ENCODE measurements around the gene RPUSD3. TPM values are rescaled to one million over a fixed set of nuclear protein-coding genes. Genes with fewer than 3 reads are reported as not detected.

RPUSD3 gene
- total and polyA plus RNA-seq, 8 donors, result 12.4 to 20.6 (median 16.3) TPM

- ATAC-seq (no peak), FAIRE-seq (no peak), DNase-seq (peak in 1 of 6 donors; percentile 44)
- H3K27ac ChIP-seq, result no peak overlapping the region
- H3K9me3 ChIP-seq, result no peaks in the 10 kb centered on the region
- H3K4me1 ChIP-seq, result peaks cover 0 to 13% (median 5%) of the 10 kb centered on the region in 3 donors
- intact Hi-C loops (cut with DNase I), result no loop called here
- 85 to 86% methylated on average over 12 of the region's 12 CpGs for WGBS, 2 donors
- H3K36me3 ChIP-seq, result peaks cover 0 to 40% (median 37%) of the 10 kb centered on the region in 3 donors
- no peak overlapping the region for H3K4me3 ChIP-seq
- no peaks in the 10 kb centered on the region for H3K27me3 ChIP-seq
- TF ChIP-seq CTCF (IDR thresholded peaks at IDR 0.05), result no peak
Measured at GRCh38 chr3:9806137-9806536, 37.7 kb downstream of the RPUSD3 start.

DNA sequence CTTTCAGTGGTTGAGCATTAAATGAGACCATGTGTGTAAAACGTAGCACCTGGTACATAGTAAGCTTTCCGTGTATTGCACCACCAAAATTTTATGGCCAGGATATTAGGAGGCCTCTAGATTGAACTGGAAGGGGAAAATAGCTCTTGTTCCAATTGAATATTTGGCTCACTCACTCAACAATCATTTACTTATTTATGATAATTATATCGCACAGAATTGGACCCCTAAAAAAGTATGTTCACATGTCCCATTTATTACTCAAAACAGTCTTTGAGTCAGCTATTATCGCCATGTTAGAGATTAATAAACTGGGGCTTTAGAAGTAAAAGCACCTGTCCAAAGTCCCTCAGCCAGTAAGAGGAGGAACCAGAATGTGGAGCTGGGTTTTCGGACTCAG, 38.8 kb downstream of the RPUSD3 start:
- Histone ChIP-seq H3K27ac (no peak overlapping the region), H3K4me1 (peaks cover 0 to 8% (median 5%) of the 10 kb centered on the region in 3 donors), H3K36me3 (peaks cover 0 to 49% (median 43%) of the 10 kb centered on the region in 3 donors), H3K9me3 (no peaks in the 10 kb centered on the region), H3K4me3 (no peak overlapping the region), H3K27me3 (no peaks in the 10 kb centered on the region)
- no peak for FAIRE-seq
- WGBS, 2 donors, result 82 to 84% methylated on average over 5 of the region's 5 CpGs
- ATAC-seq, result no peak
- no peak for DNase-seq
- no peak for TF ChIP-seq CTCF (IDR thresholded peaks at IDR 0.05)
- intact Hi-C loops (cut with DNase I), result no loop called here

DNA sequence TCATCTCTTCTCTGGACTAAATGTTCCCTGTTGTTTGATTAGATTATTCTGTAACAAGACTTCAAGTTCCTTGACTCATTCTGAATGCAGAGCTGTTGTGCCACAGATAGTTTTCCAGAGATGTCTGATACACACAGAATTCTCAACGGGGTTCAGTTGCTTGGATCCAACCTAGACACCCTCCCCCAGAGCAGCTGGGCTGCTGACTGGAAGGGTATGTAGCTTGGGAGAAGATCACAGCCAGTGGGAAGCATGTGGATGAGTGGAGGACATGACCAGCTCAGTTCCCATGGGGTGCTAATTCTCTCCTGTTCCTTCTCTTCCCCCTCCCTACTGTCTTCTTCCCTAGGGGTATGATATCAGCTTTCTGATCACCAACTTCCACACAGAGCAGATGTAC, 40.3 kb downstream of the RPUSD3 start:
- no peak overlapping the region for H3K27ac ChIP-seq
- H3K4me3 ChIP-seq, result no peak overlapping the region
- DNase-seq (no peak), ATAC-seq (no peak), FAIRE-seq (no peak)
- no peak for TF ChIP-seq CTCF (IDR thresholded peaks at IDR 0.05)
- intact Hi-C loops (cut with DNase I), result no loop called here
- 71 to 86% methylated on average over 1 of the region's 1 CpG for WGBS, 2 donors
- peaks cover 1 to 63% (median 55%) of the 10 kb centered on the region in 3 donors for H3K36me3 ChIP-seq
- H3K9me3 ChIP-seq, result no peaks in the 10 kb centered on the region
- H3K27me3 ChIP-seq, result no peaks in the 10 kb centered on the region
- no peaks in the 10 kb centered on the region for H3K4me1 ChIP-seq

DNA sequence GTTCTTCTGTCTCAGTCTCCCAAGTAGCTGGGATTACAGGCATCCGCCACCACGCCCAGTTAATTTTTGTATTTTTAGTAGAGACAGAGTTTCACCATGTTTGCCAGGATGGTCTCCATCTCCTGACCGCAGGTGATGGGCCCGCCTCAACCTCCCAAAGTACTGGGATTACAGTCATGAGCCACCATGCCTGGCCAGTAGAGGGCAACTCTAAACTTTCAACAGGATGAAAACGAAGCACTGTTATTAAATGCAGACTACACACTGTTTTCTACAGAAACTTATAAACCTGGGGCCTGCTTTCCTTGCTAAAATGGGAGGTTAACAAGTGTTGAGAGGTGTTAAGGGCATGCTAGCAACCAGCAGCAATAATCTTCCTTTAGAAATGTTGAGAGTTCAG, 43.3 kb downstream of the RPUSD3 start:
- WGBS, 2 donors, result 84 to 88% methylated on average over 5 of the region's 5 CpGs
- no peaks in the 10 kb centered on the region for H3K4me1 ChIP-seq
- H3K27ac ChIP-seq, result no peak overlapping the region
- no peak for TF ChIP-seq CTCF (IDR thresholded peaks at IDR 0.05)
- DNase-seq (no peak), ATAC-seq (peak in 1 of 4 donors; percentile 42), FAIRE-seq (no peak)
- intact Hi-C loops (cut with DNase I), result no loop called here
- H3K9me3 ChIP-seq, result no peaks in the 10 kb centered on the region
- H3K4me3 ChIP-seq, result no peak overlapping the region
- H3K36me3 ChIP-seq, result peaks cover 3 to 72% (median 52%) of the 10 kb centered on the region in 3 donors
- no peaks in the 10 kb centered on the region for H3K27me3 ChIP-seq

GRCh38 chr3:9797196-9797945, 46.4 kb downstream of the RPUSD3 start:
- Histone ChIP-seq H3K4me1 (peaks cover 0 to 9% (median 0%) of the 10 kb centered on the region in 3 donors), H3K4me3 (no peak overlapping the region), H3K27ac (no peak overlapping the region), H3K9me3 (no peaks in the 10 kb centered on the region), H3K27me3 (no peaks in the 10 kb centered on the region), H3K36me3 (peaks cover 3 to 42% (median 26%) of the 10 kb centered on the region in 3 donors)
- no peak for TF ChIP-seq CTCF (IDR thresholded peaks at IDR 0.05)
- DNase-seq, result no peak
- WGBS, 2 donors, result 90 to 92% methylated on average over 12 of the region's 12 CpGs
- FAIRE-seq, result no peak
- ATAC-seq, result no peak
- intact Hi-C loops (cut with DNase I), result no loop called here

Data from pancreas (tissue), 10 donors.